Loucy (cell line): ENCODE data around the gene CEP290.

Experiments used
- H2AFZ ChIP-seq: fragments of 200-600 bp; sonication (generic); 2 replicates; pipeline ENCODE4 v1.6.0; 2016; ENCODE audit warnings: antibody characterized with exemption, mild to moderate bottlenecking, low read length, moderate library complexity
- H3F3A ChIP-seq: fragments of 200-600 bp; 2 replicates; pipeline ENCODE4 v1.6.0; 2016; ENCODE audit warnings: antibody characterized with exemption, low read depth, mild to moderate bottlenecking
- H3K27me3 ChIP-seq: fragments of 200-600 bp; sonication (generic); 2 replicates; pipeline ENCODE4 v1.6.1; 2014; ENCODE audit warnings: low read length, mild to moderate bottlenecking; ENCODE audit not compliant: insufficient read depth, poor library complexity, severe bottlenecking
- H3K36me3 ChIP-seq: fragments of 200-600 bp; sonication (generic); 2 replicates; pipeline ENCODE4 v1.6.1; 2016; ENCODE audit warnings: low read length; ENCODE audit not compliant: insufficient read depth
- H3K4me1 ChIP-seq: fragments of 200-600 bp; sonication (generic); 2 replicates; pipeline ENCODE4 v1.5.1; 2014; ENCODE audit warnings: low read length, mild to moderate bottlenecking; ENCODE audit not compliant: insufficient read depth, poor library complexity, severe bottlenecking
- H3K4me2 ChIP-seq: fragments of 200-600 bp; sonication (generic); 2 replicates; pipeline ENCODE4 v1.6.0; 2014; ENCODE audit warnings: antibody characterized with exemption, low read length, low read depth, mild to moderate bottlenecking; ENCODE audit not compliant: poor library complexity, severe bottlenecking
- H3K4me3 ChIP-seq: fragments of 200-600 bp; sonication (generic); 2 replicates; pipeline ENCODE4 v1.5.1; 2014; ENCODE audit warnings: low read length, mild to moderate bottlenecking, mixed read lengths; ENCODE audit not compliant: poor library complexity, severe bottlenecking
- H3K79me2 ChIP-seq: fragments of 200-600 bp; sonication (generic); 2 replicates; pipeline ENCODE4 v1.6.1; 2014; ENCODE audit warnings: low read length; ENCODE audit not compliant: insufficient read depth
- H3K9ac ChIP-seq: fragments of 200-600 bp; sonication (generic); 2 replicates; pipeline ENCODE4 v1.6.0; 2014; ENCODE audit warnings: mild to moderate bottlenecking, low read depth, low read length, moderate library complexity; ENCODE audit not compliant: poor library complexity, severe bottlenecking
- H3K9me2 ChIP-seq: fragments of 200-600 bp; sonication (generic); replicated peaks from 2 replicates; pipeline ENCODE4 v1.6.1; 2016; ENCODE audit warnings: low read depth, low read length, mixed read lengths
- H3K9me3 ChIP-seq: fragments of 200-600 bp; sonication (generic); 2 replicates; pipeline ENCODE4 v1.6.1; 2014; ENCODE audit warnings: mild to moderate bottlenecking, antibody characterized with exemption, low read length, low read depth; ENCODE audit not compliant: insufficient read depth
- H4K20me1 ChIP-seq: fragments of 200-600 bp; sonication (generic); 2 replicates; pipeline ENCODE4 v1.6.0; 2014; ENCODE audit warnings: antibody characterized with exemption, low read length, mild to moderate bottlenecking; ENCODE audit not compliant: insufficient read depth, poor library complexity, severe bottlenecking
- EZH2phosphoT487 ChIP-seq: fragments of 200-600 bp; IDR thresholded peaks from 2 replicates; pipeline ENCODE4 v1.6.1; 2018; ENCODE audit warnings: antibody characterized with exemption, mild to moderate bottlenecking, moderate library complexity, borderline replicate concordance
- TF ChIP-seq, protein P1 (sequence below): fragments of 200-600 bp; sonication (generic); conservative IDR thresholded peaks from 2 replicates; pipeline ENCODE4 v1.5.1; 2014; ENCODE audit warnings: mild to moderate bottlenecking, antibody characterized with exemption, low read length

CEP290 gene

DNA sequence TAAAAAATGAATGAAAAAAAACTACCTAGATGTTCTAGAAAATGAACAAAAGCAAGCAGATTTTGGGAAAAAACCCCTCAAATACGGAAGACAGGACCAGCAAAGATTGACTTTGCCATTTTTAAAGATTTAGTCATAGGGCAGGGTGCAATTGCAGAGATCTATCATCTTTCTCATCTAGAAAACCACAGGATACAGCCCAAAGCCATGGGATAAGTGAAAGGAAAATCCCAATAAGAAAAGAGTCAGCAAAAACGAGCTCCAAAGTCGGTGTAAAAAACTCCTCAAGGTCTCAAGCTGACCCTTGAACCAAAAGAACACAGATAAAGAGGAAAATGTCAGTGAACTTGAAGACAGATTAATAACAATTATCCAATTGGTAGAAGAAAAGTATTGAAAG lies 28.0 kb downstream of the CEP290 start:
- no peaks in the 10 kb centered on the region for H3F3A ChIP-seq
- H3K79me2 ChIP-seq = no peaks in the 10 kb centered on the region
- H3K9me3 ChIP-seq = no peaks in the 10 kb centered on the region
- TF ChIP-seq, protein P1, sequence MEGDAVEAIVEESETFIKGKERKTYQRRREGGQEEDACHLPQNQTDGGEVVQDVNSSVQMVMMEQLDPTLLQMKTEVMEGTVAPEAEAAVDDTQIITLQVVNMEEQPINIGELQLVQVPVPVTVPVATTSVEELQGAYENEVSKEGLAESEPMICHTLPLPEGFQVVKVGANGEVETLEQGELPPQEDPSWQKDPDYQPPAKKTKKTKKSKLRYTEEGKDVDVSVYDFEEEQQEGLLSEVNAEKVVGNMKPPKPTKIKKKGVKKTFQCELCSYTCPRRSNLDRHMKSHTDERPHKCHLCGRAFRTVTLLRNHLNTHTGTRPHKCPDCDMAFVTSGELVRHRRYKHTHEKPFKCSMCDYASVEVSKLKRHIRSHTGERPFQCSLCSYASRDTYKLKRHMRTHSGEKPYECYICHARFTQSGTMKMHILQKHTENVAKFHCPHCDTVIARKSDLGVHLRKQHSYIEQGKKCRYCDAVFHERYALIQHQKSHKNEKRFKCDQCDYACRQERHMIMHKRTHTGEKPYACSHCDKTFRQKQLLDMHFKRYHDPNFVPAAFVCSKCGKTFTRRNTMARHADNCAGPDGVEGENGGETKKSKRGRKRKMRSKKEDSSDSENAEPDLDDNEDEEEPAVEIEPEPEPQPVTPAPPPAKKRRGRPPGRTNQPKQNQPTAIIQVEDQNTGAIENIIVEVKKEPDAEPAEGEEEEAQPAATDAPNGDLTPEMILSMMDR = no peak
- no peak for TF ChIP-seq EZH2phosphoT487
- H3K4me3 ChIP-seq = no peak overlapping the region
- no peaks in the 10 kb centered on the region for H3K9me2 ChIP-seq
- no peak overlapping the region for H3K9ac ChIP-seq
- H2AFZ ChIP-seq = no peak overlapping the region
- H4K20me1 ChIP-seq = no peaks in the 10 kb centered on the region
- H3K36me3 ChIP-seq = peaks cover 27% of the 10 kb centered on the region; the same call in 1 of the 2 replicates
- no peaks in the 10 kb centered on the region for H3K4me1 ChIP-seq
- H3K27me3 ChIP-seq = no peaks in the 10 kb centered on the region
- no peak overlapping the region for H3K4me2 ChIP-seq

DNA sequence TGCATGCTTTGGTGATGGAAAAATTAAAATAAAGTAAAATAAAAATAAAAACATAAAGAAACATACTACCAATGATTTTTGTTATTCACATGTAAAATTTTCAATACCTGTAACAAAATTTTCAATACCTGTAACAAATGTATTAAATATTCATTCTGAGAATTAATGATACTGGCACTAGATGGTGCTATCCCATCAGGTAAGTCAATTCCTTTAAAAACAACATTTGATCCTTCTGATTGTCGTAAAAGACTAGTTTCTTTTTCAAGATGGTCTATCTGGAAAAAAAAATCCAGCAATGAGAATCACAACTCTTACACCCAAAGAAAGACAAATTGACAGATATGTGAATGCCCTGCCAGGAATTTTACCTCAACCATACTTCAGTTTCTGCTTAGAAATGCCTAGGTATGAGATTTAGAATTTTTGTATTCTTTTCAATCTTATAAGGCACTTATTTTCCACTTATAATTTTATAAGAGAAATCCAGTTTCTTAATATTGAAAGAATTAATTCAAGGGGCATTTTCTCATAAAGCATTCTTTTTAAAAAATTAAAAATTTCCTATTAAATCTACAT lies 30.7 kb downstream of the CEP290 start:
- no peaks in the 10 kb centered on the region for H3F3A ChIP-seq
- H3K4me3 ChIP-seq = no peak overlapping the region
- H3K4me2 ChIP-seq = no peak overlapping the region
- peaks cover 27% of the 10 kb centered on the region; the same call in 1 of the 2 replicates for H3K36me3 ChIP-seq
- TF ChIP-seq, protein P1 = peak; percentile 68
- TF ChIP-seq EZH2phosphoT487 = no peak
- H3K79me2 ChIP-seq = no peaks in the 10 kb centered on the region
- H2AFZ ChIP-seq = no peak overlapping the region
- H3K4me1 ChIP-seq = no peaks in the 10 kb centered on the region
- no peak overlapping the region for H3K9ac ChIP-seq
- H3K27me3 ChIP-seq = no peaks in the 10 kb centered on the region
- H3K9me2 ChIP-seq = no peaks in the 10 kb centered on the region
- no peaks in the 10 kb centered on the region for H3K9me3 ChIP-seq
- H4K20me1 ChIP-seq = no peaks in the 10 kb centered on the region

DNA sequence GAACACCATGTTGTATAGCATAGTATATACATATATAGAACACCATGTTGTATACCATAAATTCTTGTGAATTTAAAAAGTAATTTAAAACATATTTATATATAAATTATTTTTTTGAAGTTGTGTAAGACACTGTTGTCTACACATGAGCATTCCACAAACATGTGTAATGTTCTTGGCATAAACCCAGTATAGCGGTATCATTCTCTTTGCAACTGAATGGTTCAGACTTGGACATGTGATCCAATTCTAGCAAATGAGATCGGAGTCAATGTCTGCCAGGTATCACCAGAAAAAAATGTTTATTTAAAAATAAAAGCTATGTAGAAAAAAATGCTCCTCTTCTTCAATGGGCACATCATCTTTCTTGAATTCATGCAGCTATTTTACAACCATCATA lies 33.9 kb downstream of the CEP290 start:
- Histone ChIP-seq H3K36me3 (peaks cover 20% of the 10 kb centered on the region; the same call in 1 of the 2 replicates), H3F3A (no peaks in the 10 kb centered on the region), H3K9ac (no peak overlapping the region), H3K4me2 (no peak overlapping the region), H3K79me2 (no peaks in the 10 kb centered on the region), H3K4me1 (no peaks in the 10 kb centered on the region), H3K9me2 (no peaks in the 10 kb centered on the region), H4K20me1 (no peaks in the 10 kb centered on the region), H2AFZ (no peak overlapping the region), H3K27me3 (no peaks in the 10 kb centered on the region), H3K9me3 (no peaks in the 10 kb centered on the region), H3K4me3 (no peak overlapping the region)
- TF ChIP-seq EZH2phosphoT487 = no peak
- TF ChIP-seq, protein P1 = no peak
